Erythroblast (primary cell): ENCODE results near the gene CERKL.

ENCODE experiments used
- DNase-seq, 2 experiments: peaks; one replicate each; lab custom pipeline; 2025; lab: John Stamatoyannopoulos, UW
- GATA1 ChIP-seq: IDR thresholded peaks from 2 replicates; pipeline ENCODE4 v1.6.1; 2011; ENCODE audit warnings: low read depth, mild to moderate bottlenecking, control low read depth, low read length, moderate library complexity
- POLR2A ChIP-seq: IDR thresholded peaks from 2 replicates; pipeline ENCODE4 v1.6.1; 2011; ENCODE audit warnings: mild to moderate bottlenecking, low read length

CERKL gene

GRCh38 chr2:181627545-181627944 is 29.4 kb downstream of the CERKL start:
- TF ChIP-seq POLR2A: no peak
- no peak for TF ChIP-seq GATA1
- no peak for DNase-seq

GRCh38 chr2:181626671-181627070 is 30.2 kb downstream of the CERKL start:
- TF ChIP-seq POLR2A (no peak), GATA1 (no peak)
- DNase-seq: no peak

DNA sequence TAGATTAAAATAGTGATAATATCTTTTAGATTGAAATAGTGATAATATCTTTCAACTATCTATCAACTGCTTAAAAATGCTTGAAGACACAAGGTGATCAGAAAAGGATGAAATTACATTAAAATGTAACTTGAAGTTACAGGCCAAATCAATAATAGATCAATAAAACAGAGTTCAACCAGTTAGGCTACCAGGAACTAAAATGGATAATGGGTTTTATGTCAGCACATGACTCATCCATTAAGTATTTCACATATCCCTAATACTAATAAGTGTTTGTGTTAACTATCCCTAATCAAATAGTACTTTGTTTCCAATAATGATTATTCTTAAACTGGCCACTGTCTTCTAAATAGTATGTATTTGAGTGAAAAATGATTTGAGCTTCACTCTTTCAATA is 33.7 kb downstream of the CERKL start:
- DNase-seq: no peak
- TF ChIP-seq GATA1 (no peak), POLR2A (no peak)

GRCh38 chr2:181621779-181622490 is 35.0 kb downstream of the CERKL start:
- no peak for TF ChIP-seq POLR2A
- no peak for TF ChIP-seq GATA1
- no peak for DNase-seq

GRCh38 chr2:181619516-181619915 is 37.4 kb downstream of the CERKL start:
- DNase-seq: no peak
- no peak for TF ChIP-seq GATA1
- TF ChIP-seq POLR2A: no peak

- TF ChIP-seq GATA1 (no peak), POLR2A (no peak)
- no peak for DNase-seq
Measured at GRCh38 chr2:181616715-181617114, 40.2 kb downstream of the CERKL start.

DNA sequence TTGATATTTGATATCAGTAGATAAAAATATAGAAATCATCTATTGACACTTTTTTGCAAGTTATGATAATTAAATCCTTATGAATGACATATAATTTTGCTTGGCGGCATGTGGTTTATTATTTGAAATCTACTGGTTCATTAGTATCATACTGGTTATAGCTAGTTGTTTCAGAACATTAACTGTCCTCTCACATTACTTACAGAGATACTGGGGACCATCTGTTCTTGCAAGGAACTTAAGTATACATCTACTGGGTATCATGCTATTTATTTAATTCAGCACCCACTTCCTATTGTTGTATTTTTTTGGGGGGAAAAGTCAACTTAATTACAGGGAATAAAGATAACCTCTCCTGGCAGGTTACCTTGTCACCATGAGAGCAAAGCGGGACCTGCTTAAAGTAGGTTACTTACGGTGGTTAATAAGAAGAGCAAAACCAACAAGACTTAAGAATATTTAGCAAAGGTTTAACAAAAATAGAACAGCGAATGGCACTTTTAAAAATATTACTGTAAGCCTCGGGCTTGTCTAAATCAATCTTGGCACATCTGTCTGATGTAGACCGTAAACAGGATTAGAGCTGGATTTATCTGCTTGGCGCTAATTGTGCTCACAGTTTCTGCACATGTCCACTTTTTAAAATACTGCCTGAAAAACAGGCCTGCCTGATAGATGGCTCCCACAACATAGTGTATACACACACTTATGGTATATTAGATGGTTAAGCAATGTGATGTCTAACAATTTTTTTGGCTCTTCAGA is 41.8 kb downstream of the CERKL start:
- TF ChIP-seq GATA1 (no peak), POLR2A (no peak)
- DNase-seq: no peak

DNA sequence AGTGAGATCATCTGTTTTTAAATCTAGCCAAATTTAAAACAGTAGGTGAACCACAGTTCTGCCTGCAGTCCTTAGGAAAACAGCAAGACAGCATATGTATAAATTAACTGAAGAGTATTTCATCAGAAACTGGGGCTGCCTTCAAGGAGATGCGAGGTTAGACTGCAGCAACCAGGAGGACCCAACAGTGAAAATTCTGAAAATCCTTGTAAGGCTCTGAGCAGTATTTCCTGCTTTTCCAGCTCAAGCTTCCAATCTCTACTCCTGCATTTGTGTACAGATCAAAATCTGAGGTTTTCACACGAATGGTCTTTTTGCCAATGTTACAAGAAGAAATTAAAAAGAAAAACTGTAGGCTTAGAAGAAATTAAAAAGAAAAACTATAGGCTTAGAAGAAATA is 43.7 kb downstream of the CERKL start:
- TF ChIP-seq POLR2A (no peak), GATA1 (no peak)
- no peak for DNase-seq

- no peak for DNase-seq
- no peak for TF ChIP-seq GATA1
- no peak for TF ChIP-seq POLR2A
Measured at GRCh38 chr2:181607629-181608590, 49.0 kb downstream of the CERKL start.

- no peak for DNase-seq
- no peak for TF ChIP-seq POLR2A
- TF ChIP-seq GATA1: no peak
Measured at GRCh38 chr2:181605889-181606837, 50.7 kb downstream of the CERKL start.

DNA sequence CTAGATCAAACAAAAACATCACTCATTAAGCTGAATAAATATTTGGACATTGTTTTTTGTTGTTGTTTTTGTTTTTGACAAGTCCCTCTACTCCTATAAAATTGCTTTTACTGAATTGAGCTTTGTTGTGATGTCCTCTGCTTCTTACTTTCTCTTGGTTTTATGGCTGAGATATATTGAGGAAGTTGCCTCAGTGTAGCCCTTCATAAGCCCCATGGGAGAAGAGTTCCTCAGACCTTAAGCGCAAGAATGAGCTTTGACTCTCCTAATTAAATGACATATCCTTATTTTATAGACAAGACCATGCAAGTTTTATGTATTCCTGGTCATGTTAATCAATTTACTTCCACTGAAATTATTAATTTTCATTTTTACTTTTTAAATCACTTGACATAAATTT is 54.9 kb downstream of the CERKL start:
- no peak for DNase-seq
- no peak for TF ChIP-seq POLR2A
- no peak for TF ChIP-seq GATA1

GRCh38 chr2:181596556-181596955 is 60.3 kb downstream of the CERKL start:
- TF ChIP-seq GATA1: no peak
- no peak for TF ChIP-seq POLR2A
- no peak for DNase-seq
